ENCODE results near the gene COTL1.

Gene COTL1

GRCh38 chr16:84617791-84618580 is at the start of gene COTL1:
TSS of gene COTL1 (minus strand) at chr16:84618078. CDS start at chr16:84617914, 164 bp downstream.
- peak; percentile 89 for DNase-seq (ENCODE audit: low read depth)

GRCh38 chr16:84665843-84666242 is 48.0 kb upstream of the COTL1 start:
- DNase-seq (ENCODE audit: low read depth), result no peak

- no peak for DNase-seq (ENCODE audit: low read depth)
Measured at GRCh38 chr16:84665359-84665758, 47.5 kb upstream of the COTL1 start.

DNA sequence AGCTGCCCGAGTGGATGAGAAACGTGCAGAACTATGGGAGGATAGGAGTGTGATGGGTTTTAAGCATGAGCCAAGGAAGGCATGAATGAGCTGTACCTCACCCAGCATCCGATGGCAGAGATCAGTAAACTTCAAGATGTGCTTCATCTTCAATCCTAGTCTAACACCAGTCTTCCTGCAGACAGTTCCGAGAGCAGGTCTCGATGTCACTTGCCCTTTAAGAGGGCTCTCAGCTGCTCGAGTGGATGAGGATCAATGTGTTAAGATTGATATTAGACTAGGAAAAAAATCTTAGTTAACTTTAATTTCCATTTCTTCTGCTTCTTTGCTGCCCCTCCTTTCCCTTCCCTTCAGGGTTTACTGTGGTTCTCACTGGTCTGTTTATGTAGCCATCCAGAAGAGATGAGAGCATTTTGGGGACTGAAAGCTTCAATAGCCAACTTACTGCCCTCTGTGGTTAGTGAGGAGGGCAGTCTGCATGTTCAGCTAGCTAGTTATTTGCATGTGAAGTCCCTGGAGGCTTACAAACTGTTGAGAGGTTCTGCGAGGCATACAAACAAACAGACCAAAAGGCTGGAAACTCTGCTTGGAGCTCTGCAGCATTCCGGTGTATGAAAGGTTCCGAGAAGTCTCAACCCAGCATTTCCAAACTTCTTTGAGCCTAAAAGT is 45.7 kb upstream of the COTL1 start:
- no peak for DNase-seq (ENCODE audit: low read depth)

DNA sequence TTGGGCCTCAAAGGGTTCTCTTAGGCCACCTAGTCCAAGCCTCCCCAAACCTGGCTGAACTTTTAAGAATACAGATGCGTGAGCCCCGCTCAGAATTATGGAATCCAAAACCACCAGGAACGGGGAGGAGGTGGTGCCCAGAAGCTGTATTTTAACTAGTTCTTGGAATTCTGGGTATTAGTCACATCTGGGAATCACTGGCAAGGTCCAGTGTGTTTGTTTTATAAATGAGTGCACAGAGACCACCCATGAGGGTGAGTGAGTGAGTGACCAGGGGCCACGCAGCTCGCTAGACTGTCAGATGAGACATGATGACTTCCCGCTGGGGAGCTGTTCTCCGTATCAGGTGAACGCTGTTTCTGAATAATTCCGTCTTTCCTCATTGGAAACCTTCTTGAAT is 44.6 kb upstream of the COTL1 start:
- DNase-seq (ENCODE audit: low read depth), result no peak

- DNase-seq (ENCODE audit: low read depth), result no peak
Measured at GRCh38 chr16:84661418-84662060, 43.7 kb upstream of the COTL1 start.

GRCh38 chr16:84660973-84661372 is 43.1 kb upstream of the COTL1 start:
- no peak for DNase-seq (ENCODE audit: low read depth)

DNA sequence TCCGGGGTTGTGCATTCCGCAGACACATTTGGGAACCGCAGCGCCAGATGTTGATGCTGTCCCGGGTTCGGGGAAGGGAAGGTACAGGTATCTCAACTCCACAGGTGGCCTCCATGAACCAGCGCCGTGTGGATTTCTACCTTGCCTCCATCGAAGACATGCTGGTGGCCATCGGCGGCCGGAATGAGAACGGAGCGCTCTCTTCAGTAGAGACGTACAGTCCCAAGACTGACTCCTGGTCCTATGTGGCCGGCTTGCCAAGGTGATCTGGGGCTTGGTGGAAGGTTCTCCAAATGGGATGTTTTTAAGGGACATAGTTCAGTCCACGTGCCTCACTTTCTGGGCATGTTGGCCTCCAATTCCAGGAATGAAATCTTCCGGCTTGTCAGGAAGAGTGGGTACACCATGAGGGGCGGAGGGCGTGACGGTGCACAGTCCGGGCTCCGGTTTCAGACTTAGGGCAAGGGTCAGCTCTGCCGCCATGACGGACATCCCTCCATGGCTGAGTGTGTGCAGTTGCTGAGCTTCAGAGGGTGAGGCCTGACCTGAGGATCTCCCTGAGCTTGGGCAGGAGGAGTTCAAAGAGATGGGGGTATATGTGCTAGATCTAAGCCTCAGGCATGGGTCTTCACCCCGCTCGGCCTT is 41.9 kb upstream of the COTL1 start:
- no peak for DNase-seq (ENCODE audit: low read depth)

GRCh38 chr16:84658690-84659089 is 40.8 kb upstream of the COTL1 start:
- no peak for DNase-seq (ENCODE audit: low read depth)

DNA sequence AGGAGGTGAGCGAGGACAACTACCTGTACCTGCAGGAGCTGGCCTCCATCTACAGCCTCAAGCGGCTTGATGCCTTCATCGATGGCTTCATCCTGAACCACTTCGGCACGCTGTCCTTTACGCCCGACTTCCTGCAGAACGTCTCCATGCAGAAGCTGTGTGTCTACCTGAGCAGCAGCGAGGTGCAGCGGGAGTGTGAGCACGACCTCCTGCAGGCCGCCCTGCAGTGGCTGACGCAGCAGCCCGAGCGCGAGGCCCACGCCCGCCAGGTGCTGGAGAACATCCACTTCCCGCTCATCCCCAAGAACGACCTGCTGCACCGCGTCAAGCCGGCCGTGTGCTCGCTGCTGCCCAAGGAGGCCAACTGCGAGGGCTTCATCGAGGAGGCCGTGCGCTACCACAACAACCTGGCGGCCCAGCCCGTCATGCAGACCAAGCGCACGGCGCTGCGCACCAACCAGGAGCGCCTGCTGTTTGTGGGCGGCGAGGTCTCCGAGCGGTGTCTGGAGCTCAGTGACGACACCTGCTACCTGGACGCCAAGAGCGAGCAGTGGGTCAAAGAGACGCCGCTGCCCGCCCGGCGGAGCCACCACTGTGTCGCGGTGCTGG is 39.5 kb upstream of the COTL1 start:
- no peak for DNase-seq (ENCODE audit: low read depth)

DNA sequence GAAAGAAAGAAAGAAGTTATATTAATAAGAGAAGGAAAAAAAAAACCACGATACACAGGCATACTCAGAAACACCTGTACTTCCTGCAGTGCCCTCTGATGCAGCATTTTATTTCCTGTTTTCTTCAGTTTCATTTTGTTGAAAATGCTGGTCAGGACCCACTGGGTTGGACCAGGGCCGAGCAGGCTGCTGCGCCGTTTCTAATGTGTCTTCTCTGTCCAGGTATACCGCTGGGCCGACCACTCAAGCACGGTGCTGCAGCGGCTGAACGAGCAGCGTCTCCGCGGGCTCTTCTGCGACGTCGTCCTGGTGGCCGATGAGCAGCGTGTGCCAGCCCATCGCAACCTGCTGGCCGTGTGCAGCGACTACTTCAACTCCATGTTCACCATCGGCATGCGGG is 38.8 kb upstream of the COTL1 start:
- no peak for DNase-seq (ENCODE audit: low read depth)

DNA sequence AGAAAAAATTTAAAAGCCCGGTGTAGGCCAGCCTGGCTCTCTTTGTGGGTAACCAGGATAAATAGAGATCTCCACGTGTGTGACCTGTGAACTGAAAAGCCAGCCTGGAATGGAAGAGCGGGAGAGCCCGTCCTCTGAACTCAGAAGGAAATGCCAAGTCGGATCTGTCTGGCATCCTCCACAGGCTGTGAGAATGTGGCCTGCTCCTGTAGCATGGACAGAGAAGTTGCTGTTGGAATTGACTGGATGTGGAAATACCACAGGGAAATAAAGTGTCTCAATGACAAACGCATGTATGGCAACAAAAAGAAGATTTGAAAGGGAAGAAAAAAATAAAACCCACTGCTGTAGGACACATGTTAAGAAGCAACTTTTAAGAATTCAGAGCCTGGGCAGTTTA is 37.1 kb upstream of the COTL1 start:
- no peak for DNase-seq (ENCODE audit: low read depth)

GRCh38 chr16:84654238-84654637 is 36.4 kb upstream of the COTL1 start:
- no peak for DNase-seq (ENCODE audit: low read depth)

DNA sequence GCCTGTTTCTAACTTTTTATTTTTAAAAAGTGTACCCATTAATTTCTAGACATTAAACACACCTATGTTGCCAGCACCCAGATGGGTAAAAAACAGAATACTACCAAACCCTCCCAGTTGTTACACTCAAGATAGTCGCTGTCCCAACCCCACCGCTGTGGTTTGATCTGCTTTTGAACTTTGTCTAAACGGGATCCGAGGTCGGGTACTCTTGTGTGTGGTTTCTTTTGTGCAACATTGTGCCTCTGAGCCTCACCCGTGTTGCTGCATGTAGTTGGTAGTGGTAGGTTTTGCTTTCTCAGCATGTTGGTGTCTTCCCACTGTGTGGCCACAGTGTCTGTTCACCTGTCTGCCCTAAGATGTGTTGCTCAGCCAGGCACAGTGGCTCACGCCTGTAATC is 34.7 kb upstream of the COTL1 start:
- no peak for DNase-seq (ENCODE audit: low read depth)

DNA sequence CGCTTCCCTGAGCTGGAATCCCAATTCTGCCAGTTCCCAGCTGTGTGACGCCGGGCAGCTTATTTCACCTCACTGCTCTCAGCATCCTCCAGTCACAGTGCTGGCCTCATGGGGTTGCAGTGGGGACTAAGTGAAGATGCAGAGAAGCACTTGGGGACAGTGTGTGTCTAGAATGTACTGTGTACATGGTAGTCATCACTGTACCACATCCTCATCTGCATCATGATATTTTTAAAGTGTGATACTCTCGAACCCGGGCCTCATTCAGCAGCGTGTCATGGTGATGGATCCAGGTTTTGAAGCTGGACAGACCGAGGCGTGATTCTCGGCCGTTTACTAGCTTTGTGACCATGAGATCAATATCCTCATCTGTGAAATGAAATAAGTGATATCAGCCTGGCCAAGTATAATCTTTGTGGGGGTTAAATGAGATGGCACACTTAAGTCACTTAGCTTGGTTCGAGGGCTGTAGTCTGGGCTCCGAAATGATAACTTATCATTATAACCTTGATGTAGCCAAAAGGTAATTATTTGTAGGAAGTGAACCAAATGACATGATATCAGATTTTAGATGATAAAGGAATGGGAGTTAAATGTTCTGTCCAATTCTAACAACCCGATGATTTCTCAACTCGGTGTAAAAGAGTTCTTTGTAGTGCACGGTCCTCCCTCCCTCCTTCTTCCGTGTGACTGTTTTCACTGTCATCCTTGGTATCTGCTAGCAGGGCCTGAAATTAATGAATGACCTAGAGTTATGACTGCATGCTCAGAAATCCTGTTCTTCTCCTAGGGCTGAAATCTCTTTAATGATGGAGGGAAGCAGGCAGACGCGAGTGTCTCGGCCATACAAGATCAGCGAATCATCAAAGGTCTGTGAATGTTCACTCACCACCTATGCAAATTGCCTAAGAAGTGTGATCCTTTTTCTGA is 32.4 kb upstream of the COTL1 start:
- no peak for DNase-seq (ENCODE audit: low read depth)

GRCh38 chr16:84649511-84649861 is 31.6 kb upstream of the COTL1 start:
- no peak for DNase-seq (ENCODE audit: low read depth)

- no peak for DNase-seq (ENCODE audit: low read depth)
Measured at GRCh38 chr16:84648595-84649510, 31.0 kb upstream of the COTL1 start.

DNA sequence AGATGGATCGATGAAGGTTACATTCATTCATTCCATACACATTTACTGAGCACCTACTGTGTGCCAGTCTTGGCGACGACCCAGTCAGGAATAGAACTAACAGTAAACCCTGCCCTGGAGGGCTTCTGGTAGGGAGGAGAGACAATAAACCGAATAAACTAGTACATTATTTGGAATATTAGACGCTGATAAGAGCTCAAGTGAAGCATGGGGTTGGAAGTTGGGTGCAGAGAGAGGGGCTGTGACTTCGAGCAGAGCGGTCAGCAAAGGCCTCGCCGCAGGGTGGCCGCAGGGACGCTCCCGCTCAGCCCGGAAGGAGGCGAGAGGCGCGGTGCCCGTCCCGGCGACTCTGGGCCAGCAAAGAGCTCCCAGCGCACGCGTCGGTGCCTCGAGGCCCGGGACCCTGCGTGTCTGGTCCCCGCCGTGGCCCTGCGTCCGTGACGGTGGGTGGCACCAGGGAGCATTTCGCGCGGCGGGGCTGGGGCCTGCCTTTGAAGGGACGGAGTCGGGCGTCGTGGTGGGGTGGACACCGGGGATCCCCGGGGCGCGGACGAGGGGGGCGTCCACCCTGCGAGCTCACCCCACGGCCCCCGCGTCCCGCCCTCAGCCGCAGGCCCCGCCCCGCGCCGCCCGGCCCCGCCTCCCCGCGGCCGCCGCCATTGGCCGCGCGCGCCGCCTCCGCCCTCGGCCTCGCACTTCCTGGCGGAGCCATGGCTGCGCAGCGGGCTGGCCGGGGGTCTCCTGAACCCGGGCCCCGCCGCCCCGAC is 30.1 kb upstream of the COTL1 start, which contains the start of gene KLHL36:
TSS of gene KLHL36 (plus strand) at position 684 of the 767 bp plus-strand sequence. CDS start 2,357 bp downstream, outside the sequence.
- peak; percentile 41 for DNase-seq (ENCODE audit: low read depth)

GRCh38 chr16:84643674-84644073 is 25.8 kb upstream of the COTL1 start:
- DNase-seq (ENCODE audit: low read depth), result no peak

Measured in stimulated activated CD8-positive, alpha-beta memory T cell treated with anti-CD3 and anti-CD28 coated beads, Interleukin-7, amount 100 ng/mL, for 24 hours (primary cell).